Parathyroid adenoma (tissue), 2 donors: Measurements from ENCODE around the gene ZNF346.

ENCODE experiments used
- H2AFZ ChIP-seq: fragments of 300-600 bp; sonication (generic); one replicate; pipeline ENCODE4 v1.7.0; 2017; ENCODE audit warnings: antibody characterized with exemption, mild to moderate bottlenecking
- H3K27ac ChIP-seq: fragments of 300-600 bp; sonication (generic); one replicate; pipeline ENCODE4 v1.7.0; 2017
- H3K27me3 ChIP-seq: fragments of 300-600 bp; sonication (generic); one replicate; pipeline ENCODE4 v1.7.0; 2017; ENCODE audit warnings: low read length; ENCODE audit not compliant: control insufficient read depth, insufficient read depth
- H3K36me3 ChIP-seq: fragments of 300-600 bp; sonication (generic); one replicate; pipeline ENCODE4 v1.7.0; 2017; ENCODE audit warnings: low read length; ENCODE audit not compliant: control insufficient read depth, insufficient read depth
- H3K4me1 ChIP-seq: fragments of 300-600 bp; sonication (generic); one replicate; pipeline ENCODE4 v1.7.0; 2017; ENCODE audit warnings: control low read depth
- H3K4me2 ChIP-seq: fragments of 300-600 bp; sonication (generic); one replicate; pipeline ENCODE4 v1.7.0; 2017; ENCODE audit warnings: low read length
- H3K4me3 ChIP-seq: fragments of 300-600 bp; sonication (generic); one replicate; pipeline ENCODE4 v1.7.0; 2017; ENCODE audit warnings: low read depth, low read length
- H3K79me2 ChIP-seq: fragments of 300-600 bp; sonication (generic); one replicate; pipeline ENCODE4 v1.7.0; 2017; ENCODE audit warnings: control low read depth
- H3K9ac ChIP-seq: fragments of 300-600 bp; sonication (generic); one replicate; pipeline ENCODE4 v1.7.0; 2017; ENCODE audit warnings: mild to moderate bottlenecking
- H3K9me3 ChIP-seq: fragments of 300-600 bp; sonication (generic); one replicate; pipeline ENCODE4 v1.7.0; 2017; ENCODE audit warnings: low read length; ENCODE audit not compliant: control insufficient read depth
- CTCF ChIP-seq: fragments of 300-600 bp; sonication (generic); IDR thresholded peaks from one replicate; pipeline ENCODE4 v1.7.0; 2017; ENCODE audit warnings: antibody characterized with exemption, mild to moderate bottlenecking
- donor health status: primary hyperparathyroidism.

Gene ZNF346

GRCh38 chr5:177109810-177110209 lies 87.3 kb downstream of the ZNF346 start:
- TF ChIP-seq CTCF: no peak
- Histone ChIP-seq H3K9ac (no peak overlapping the region), H3K4me3 (no peak overlapping the region), H3K27ac (no peak overlapping the region), H3K4me1 (peaks cover 14% of the 10 kb centered on the region), H3K4me2 (peak overlapping the region; percentile 37), H2AFZ (peak overlapping the region; percentile 88), H3K27me3 (no peaks in the 10 kb centered on the region), H3K36me3 (no peaks in the 10 kb centered on the region), H3K79me2 (peaks cover 4% of the 10 kb centered on the region), H3K9me3 (no peaks in the 10 kb centered on the region)

GRCh38 chr5:177111720-177112394 lies 89.4 kb downstream of the ZNF346 start:
- peak; percentile 95 for TF ChIP-seq CTCF

GRCh38 chr5:177112589-177113220 lies 90.2 kb downstream of the ZNF346 start:
- no peak overlapping the region for H3K4me2 ChIP-seq
- no peak overlapping the region for H2AFZ ChIP-seq
- TF ChIP-seq CTCF: no peak
- no peaks in the 10 kb centered on the region for H3K9me3 ChIP-seq
- H3K36me3 ChIP-seq: no peaks in the 10 kb centered on the region
- no peak overlapping the region for H3K4me3 ChIP-seq
- peaks cover 4% of the 10 kb centered on the region for H3K79me2 ChIP-seq
- H3K27me3 ChIP-seq: no peaks in the 10 kb centered on the region
- H3K9ac ChIP-seq: no peak overlapping the region
- no peak overlapping the region for H3K27ac ChIP-seq
- H3K4me1 ChIP-seq: peaks cover 14% of the 10 kb centered on the region

More at GRCh38 chr5:177111720-177112394, 89.4 kb downstream of the ZNF346 start:
- Histone ChIP-seq H3K36me3 (no peaks in the 10 kb centered on the region), H3K4me1 (peaks cover 14% of the 10 kb centered on the region), H3K4me2 (no peak overlapping the region), H2AFZ (no peak overlapping the region), H3K27ac (no peak overlapping the region), H3K4me3 (no peak overlapping the region), H3K27me3 (no peaks in the 10 kb centered on the region), H3K9me3 (no peaks in the 10 kb centered on the region), H3K79me2 (peaks cover 4% of the 10 kb centered on the region), H3K9ac (no peak overlapping the region)

- TF ChIP-seq CTCF: peak; percentile 99
- peaks cover 14% of the 10 kb centered on the region for H3K4me1 ChIP-seq
- H3K27ac ChIP-seq: peak overlapping the region; percentile 36
- peaks cover 4% of the 10 kb centered on the region for H3K79me2 ChIP-seq
- peak overlapping the region; percentile 63 for H2AFZ ChIP-seq
- H3K4me2 ChIP-seq: no peak overlapping the region
- H3K36me3 ChIP-seq: no peaks in the 10 kb centered on the region
- H3K27me3 ChIP-seq: no peaks in the 10 kb centered on the region
- H3K9me3 ChIP-seq: no peaks in the 10 kb centered on the region
- no peak overlapping the region for H3K9ac ChIP-seq
- H3K4me3 ChIP-seq: no peak overlapping the region
Measured at GRCh38 chr5:177113566-177114424, 91.3 kb downstream of the ZNF346 start.
